KG1 (cell line): ENCODE results near the gene TMCC1.
"Not testable (repeated sequence)": the region's sequence is repeated elsewhere in the genome, so short reads cannot be mapped to it uniquely, and the experiment has no call there.

Source experiments
- DNase-seq: peaks from one replicate; lab custom pipeline; 2025; lab: John Stamatoyannopoulos, UW

The TMCC1 gene

DNA sequence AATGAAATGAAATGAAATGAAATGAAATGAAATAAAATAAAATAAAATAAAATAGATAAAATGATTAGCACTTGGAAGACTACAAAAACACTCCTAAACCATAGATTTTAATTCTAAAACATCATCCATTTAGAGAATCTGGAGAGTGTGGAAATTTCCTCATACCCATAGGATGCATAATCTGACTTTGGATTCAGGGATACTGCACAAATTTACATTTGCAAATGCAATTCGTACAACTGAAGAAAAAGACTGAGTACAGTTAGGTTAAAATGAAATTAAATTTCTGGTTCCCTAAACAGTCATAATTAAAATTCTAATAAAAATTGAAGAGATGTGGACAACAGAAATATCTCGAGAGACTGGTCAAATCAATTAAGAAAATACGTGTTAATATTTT, 122.9 kb downstream of the TMCC1 start:
- DNase-seq, result no peak

DNA sequence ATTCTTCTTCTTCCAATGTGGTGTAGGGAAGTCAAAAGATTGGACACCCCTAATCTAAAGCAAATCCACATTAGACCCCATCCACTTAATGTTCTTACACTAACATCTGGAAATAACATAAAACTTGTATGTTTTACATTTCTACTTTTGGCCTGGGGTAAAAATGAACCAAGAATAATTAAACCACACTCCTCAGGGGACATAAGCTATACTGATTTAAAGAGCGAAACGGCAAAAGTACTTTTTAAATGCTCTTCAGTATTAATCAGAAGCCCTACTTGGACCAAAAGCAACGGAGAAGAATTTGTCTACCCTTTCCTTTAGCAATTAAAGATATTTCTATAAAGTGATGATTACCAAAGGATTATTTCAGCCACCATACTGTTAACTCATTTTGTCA, 123.9 kb downstream of the TMCC1 start:
- no peak for DNase-seq

DNA sequence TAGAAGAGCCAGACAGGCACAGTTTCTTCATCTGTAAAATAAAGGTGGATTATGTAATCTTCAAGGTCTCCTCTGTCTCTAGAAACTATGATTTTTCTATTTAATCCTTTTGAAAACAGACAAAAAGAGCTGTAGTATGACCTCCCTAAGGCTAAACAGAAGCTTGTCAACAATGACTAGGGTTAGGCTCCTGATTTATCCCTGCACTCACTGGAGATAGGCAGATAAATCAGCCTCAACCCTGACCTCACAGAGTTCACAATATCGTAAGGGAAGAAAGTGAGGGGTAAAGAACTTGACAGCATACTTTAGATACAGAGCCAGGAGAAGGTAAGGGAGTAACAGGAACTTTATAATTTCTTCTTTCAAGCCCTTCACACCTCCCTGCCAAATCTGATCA, 124.8 kb downstream of the TMCC1 start:
- DNase-seq, result no peak

DNA sequence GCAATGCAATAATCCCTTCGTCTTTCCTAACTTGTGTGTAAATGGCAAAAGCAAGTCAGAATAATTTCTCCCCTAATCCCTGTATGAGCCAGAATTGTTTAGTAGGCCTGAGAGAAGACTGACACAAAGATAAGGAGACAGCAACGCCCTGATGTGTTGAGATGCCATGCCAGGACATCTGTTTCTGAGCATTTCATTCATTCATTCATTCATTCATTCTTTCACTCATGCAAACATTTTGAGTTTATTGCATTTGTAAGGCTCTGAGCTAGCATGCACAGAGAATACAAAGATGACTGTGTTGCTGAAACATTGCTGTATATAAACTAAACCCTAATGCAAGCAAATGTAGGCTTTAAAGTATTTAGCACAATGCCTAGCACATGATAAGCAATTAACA, 127.4 kb downstream of the TMCC1 start:
- no peak for DNase-seq

DNA sequence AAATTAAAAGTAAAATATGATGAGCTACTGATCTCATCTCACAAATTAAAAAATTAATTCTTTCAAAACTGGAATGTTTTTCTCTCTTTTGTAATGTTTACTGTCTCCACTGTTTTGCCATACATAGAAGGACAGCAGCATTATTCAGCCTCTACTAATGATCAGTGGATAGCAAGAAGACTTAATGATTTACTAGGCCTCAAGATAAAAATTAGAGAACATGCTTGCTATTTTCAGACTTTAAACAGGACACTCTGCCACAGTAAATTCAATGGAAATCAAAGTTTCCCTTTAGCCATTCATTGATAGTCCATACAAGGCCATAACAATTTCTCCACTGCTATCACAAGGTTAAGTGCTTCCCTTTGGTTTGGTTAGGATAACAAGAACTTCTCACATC, 129.4 kb downstream of the TMCC1 start:
- DNase-seq, result no peak

DNA sequence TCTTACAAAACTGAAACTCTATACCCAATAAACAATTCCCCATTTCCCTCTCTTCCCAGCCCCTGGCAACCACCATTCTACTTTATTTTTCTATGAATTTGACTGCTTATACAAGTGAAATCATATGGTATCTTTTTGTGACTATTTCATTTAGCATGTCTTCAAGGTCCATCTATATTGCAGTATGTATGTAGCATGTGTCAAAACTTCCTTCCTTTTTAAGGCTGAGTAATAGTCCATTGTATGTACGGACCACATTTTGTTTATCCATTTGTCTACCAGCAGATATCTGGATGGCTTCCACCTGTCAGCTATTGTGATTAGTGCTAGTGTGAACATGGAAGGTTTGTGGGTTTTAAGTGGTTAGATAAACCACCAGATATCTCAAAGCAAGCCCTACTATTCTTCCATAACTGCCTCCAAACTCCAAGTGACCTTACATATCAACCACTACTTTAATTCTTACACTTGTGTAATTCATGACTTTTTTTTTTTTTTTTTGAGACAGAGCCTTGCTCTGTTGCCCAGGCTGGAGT, 134.7 kb downstream of the TMCC1 start:
- no peak for DNase-seq

DNA sequence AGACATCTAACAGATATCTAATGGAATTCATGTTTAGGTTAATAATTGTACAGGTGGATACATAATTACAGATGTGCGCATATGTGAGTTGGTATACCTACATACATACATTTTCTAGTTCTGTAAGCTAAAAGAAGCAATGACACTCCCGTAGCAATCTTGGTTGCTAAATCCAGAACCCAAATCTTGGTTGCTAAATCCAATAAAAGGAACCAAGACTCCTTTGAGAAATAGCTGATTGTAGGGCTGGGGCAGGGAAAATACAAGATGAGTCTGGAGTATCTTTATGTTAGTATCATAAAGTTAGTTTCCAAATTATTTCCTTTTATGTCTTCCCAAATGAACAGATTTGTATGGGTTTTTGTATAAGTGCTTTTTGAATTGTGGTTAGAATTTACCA, 135.2 kb downstream of the TMCC1 start:
- no peak for DNase-seq

DNA sequence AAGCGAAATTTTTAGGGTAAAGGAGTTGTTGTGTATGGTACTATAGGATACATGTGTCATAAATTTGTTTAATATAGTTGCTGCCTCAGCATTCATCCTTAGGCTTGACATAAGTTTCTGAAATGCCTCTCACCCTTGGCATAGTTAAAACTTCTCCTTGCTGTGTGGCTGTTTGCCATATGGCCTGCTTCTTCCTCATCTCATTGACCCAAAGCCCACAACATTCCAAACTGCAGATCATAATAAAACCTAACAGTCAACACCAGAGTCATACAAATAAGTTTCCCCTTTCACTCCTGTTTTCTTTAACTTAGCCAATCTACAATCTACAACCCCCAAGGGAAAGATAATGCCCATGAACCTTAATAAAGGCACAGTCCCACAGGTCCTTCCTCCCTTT, 136.6 kb downstream of the TMCC1 start:
- no peak for DNase-seq

DNA sequence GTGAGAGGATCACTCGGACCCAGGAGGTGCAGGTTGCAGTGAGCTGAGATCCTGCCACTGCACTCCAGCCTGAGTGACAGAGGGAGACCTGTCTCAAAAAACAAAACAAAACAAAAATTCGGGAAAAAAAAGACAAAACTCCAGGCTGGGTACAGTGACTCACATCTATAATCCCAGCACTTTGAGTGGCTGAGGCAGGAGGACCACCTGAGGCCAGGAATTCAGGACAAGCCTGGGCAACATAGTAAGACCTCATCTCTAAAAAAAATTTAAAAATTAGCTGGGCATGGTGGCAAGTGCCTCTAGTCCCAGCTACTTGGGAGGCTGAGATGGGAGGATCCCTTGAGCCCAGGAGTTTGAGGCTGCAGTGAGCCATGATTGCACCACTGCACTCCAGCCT, 142.4 kb downstream of the TMCC1 start:
- not testable (repeated sequence) for DNase-seq

DNA sequence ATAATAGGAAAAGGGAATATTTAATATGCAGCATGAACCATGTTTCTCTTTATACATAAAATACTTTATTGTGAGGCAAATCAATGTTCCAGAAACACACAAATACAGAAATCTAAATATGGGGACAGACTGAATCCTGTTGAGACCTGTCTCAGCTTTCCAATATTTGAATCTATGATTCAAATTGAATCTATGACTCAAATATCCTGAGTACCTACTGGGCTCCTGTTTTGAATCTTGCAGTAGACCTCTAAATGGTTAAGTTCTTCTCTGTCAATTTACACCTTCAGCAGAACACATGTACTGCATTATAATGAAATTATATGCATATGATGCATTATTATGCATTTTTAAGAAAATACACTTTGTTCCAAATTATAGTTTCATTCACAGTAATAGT, 143.8 kb downstream of the TMCC1 start:
- DNase-seq, result no peak

DNA sequence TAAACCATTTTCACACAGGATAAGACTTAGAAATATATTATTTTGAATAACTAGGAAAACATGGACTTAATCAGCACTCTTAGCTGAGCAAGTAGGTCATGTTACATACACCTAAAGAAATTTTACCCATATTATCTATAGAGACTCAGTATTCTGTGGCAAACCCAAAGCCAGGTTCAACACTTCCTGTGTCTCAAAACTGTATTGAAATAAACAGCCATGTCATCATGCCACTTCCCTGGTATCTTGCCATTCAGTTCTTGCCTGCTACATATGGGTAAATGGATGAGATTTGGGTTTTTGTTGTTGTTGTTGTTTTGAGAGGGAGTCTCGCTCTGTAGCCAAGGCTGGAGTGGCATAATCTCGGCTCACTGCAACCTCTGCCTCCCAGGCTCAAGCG, 145.5 kb downstream of the TMCC1 start:
- no peak for DNase-seq

DNA sequence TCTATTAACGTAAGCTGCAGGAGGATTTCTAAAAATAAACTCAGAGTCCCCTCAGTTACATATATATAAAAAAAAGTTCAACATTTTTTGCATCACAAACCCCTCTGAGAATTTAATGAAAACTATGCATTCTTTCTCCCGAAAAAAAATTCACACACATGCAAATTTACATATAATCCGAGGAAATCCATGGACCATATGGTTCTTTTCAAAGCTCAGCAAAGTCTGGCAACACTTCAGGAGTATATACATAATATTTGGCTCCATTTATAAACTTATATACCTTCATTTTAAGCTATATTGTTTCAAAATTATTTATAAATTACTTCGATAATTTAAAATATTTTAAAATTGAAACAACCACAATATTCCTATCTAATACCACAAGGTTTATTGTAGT, 146.4 kb downstream of the TMCC1 start:
- DNase-seq, result no peak

DNA sequence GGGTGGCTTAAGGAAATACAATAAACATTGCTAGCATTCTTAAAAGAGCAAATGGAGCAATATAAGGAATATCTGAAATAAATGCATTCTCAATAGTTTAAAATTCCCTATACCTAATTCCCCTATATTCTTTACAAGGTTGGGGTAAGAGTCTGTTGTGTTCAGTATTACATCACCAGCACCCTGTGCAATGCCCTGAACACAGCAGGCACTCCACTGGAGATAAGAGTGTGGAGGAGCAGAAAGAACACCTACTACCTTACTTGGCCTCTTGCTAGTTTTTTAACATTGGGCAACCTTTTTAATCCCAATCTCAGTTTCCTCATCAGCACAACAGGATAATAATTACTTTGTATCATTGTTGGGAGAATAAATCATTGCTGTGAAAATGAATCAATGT, 146.9 kb downstream of the TMCC1 start:
- DNase-seq, result no peak

DNA sequence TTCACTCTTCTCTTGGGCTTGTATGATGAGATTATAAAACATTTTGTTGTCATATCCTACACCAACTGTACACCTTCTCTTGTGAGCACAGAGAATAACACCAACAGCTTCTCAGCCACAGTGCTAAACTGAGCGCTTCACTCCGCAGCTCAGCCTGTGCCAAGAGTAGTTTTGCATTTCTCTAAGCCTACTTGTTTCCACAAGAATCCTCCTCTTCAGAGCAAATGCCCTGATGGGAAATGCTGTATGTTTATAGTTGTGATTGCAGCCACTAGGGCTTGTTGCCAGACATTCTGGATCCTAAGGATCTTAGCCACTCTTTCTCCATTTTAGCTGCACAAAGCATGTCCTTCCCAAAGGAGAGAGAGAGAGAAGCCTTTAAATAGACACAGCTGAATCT, 148.3 kb downstream of the TMCC1 start:
- DNase-seq, result no peak

DNA sequence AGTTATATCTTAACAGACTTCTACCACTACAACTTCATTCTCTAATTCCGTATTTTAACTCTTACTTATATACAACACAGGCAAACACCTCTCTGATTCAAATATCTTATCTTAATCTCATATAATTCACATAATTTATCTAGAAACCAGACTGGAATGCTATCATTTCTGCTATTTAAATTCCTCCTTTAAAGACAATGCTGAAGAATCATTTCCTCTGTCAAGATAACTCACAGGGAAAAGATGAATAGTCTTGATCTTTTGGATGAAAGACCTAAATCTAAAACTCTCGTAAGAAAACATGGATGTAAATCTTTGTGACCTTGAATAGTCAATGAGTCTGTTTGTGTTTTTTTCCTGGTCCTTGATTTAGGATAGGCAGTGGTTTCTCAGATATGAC, 151.7 kb downstream of the TMCC1 start:
- no peak for DNase-seq

DNA sequence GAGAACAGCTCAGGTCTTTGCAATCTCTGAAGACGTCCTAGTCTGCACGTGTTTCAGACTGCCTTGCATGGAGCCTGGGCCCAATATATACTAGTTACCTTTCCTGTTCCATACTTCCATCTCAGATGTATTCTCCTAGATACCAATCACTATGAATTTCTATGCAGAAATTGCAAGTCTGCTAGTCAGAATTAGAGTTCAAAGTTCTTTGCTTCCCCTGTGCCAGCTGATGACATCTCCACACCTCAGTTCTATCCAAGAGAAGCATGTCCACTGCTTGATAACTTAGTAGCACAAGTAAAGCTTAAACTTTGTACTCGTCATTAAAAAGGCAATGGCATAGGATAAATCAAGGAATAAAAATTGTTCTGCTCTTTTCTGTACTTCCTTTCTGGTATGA, 153.4 kb downstream of the TMCC1 start:
- no peak for DNase-seq

DNA sequence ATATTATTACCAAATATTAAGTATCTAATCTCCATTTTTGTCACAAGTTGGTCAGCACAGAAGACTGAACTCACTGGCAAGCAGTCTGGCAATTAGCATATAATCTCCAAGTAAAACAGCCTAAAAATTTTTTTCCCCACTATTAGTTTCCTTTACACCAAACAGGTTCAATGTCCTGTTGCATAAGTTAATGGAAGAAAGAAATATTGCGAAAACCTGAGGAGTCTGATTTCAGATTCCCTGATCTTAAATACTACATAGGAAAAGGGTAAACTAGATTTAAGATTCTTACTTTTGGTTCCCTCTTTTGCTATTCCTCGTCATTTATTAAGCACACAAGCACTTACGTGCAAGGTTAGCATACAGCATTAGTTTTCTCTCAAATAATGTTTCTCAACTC, 153.9 kb downstream of the TMCC1 start:
- DNase-seq, result no peak

DNA sequence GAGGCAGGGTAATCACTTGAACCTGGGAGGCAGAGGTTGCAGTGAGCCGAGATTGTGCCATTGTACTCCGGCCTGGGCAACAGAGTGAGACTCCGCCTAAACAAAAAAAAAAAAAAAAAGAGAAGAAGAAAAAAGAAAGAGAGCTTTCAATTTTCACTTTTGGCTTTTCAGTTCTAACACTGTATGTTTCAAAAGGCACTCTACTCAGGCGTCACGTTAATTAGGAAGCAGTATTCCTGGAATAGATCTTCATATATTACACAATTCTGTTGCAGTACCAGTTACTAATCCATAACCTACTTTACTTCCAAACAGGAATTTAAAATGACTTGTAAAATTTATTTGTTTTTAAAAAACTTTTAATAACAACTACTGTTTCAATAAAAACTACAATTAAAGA, 155.3 kb downstream of the TMCC1 start:
- DNase-seq, result no peak

DNA sequence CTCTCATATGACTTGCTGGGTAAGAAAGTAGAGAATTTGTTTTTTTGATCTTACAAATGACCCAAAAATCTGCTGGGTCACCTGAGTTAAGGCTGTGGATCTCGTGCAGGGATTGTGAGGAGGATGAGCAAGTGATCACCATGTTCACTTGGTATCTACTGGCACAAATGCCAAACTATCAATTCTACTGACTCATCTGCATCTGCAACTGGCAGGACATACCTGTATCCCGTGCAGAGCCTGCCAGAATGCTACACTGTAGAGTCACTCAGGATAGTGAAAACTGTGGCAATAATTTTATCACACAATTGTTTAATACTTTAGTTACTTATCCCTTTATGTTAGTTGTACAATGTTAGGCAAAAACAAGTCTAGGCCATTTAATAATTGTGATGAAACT, 157.4 kb downstream of the TMCC1 start:
- no peak for DNase-seq

DNA sequence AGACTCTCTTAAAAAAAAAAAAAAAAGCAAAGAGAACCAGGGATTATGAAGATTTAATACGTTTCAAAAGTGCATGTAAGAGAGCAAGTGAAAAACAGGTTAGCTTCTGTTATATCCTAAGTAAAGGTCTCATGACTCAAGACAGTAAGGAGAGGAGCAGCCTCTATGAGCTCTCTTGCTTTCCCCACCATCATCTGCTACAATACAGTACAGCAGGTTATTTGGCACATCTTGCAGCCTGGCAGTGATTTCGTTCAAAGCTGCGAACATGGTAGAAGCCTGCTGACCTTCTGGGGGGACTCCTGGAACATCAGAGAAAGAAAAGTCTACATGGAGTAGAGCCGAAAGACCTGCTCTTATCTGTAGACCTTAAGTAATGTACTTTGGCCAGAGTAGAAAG, 157.9 kb downstream of the TMCC1 start:
- no peak for DNase-seq

DNA sequence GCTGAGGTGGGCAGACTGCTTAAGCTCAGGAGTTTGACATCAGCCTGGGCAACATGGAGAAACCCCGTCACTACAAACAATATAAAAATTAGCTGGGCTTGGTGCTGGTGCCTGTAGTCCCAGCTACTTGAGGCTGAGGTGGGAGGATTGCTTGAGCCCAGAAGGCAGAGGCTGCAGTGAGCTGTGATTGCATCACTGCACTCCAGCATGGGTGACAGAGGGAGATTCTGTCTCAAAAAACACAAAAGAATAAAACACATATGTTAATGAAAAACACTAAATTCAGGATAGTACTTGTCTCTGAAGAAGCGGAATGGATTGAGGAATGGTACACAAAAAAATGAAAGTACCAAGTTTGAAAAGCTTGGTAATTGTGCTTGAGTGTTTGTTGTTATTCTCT, 159.1 kb downstream of the TMCC1 start:
- no peak for DNase-seq

DNA sequence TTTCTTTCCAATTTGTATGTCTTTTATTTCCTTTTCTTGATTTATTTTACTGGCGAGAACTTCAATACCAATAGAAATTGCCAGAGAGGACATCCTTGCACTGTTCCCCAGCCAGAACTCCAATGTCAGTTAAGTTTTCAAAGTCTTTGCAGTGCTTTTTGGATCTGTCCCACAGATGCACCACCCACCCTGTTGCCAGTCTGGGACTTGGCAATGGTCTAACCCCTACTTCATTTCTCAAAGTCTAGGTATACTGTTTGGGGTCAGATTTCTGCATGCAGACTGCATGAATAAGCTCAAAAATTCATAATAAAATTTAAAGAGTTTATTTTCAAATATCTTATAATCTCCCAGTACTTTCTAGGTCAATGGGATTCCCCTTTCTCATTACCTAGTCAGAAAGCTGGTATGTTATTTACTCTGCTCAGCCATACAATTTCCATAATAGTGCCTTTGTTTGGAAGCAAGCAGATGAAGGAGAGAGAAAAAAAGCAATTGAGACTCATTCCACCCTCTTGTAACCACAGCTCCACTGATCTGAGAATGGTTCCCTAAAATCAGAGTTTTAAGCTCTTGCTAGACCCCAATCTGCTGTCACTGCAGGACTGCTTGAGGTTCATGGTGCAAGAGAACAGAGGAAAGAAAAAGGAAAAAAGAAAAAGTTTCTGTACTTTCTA, 161.2 kb downstream of the TMCC1 start:
- no peak for DNase-seq

DNA sequence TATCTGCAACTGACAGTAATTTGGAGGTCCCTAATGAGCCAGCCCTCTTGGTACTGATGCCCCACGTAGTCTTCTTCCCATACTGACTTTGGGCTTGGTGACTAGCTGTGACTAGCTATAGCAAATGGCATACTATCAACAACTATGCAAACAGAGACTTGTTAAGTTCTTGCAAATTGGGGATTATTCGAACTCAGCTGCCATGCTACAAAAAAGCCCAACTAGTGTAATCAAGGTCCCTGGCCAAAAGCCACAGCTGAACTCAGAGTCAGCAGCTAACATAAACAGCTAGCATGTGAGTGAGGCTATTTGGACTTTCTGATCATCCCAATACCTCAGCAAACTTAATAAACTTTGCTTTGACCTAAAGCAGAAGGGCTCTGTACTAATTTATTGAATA, 165.8 kb downstream of the TMCC1 start:
- DNase-seq, result no peak

DNA sequence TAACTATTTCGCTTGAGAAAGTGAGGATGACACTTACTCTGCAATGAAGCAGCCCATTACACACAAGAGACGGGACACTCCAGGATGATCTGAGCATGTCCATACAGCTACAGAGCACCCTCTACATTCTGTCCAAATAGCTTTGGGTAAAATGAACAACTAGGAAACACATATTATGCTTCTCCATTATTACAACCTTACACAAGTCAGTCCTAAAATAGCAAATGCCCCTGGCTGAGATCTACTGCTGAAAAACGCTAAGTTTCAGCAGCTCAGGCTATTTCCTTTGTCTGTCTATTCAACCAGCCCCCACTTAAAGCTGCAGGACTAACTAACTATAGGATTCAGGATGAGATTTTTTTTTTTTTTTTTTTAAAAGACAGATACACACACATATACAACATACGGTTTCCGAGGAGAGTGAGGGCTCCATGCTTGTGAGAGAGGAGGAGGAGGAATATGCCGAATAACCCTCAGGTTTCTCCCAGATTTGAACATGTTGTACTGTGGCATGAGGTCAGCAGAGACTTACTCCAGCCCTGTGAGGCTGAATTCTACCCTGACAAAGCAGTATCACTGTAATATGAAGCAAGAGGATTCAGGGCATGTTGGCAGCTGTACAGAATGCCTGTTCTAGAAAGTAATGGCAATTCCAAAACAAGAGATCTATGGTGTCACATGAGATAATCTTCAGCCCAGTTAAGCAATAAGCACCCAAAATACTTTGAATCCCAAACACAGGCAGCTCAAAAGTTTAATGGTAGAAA, 169.8 kb downstream of the TMCC1 start:
- DNase-seq, result no peak
